22Rv1 (cell line): ENCODE measurements around the gene RAD50.

ENCODE experiments used
- ZFX ChIP-seq: fragments of 450-650 bp; IDR thresholded peaks from 2 replicates; pipeline ENCODE4 v1.6.1; 2017; ENCODE audit warnings: antibody characterized with exemption, borderline replicate concordance
- TF ChIP-seq, protein P1 (sequence below): fragments of 450-650 bp; IDR thresholded peaks from 2 replicates; pipeline ENCODE4 v1.5.1; 2017; ENCODE audit warnings: mild to moderate bottlenecking

DNA sequence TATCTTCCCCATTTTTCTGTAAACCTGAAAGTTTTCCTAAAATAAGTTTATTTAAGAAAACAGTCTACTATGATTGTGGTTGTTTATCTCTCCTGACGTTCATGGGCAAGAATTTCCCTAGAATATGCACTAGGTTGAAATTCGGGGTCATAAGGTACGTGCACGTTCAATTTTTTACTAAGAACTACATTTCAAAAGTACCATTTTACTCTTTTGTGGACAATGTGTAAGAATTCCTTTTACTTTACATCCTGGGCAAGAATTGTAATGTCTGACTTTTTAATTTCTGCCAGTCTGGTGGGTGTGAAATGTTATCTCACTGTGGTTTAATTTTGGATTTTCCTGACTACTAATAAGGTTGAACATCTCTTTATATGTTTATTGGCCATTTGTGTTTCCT, 25.8 kb upstream of the RAD50 start:
- TF ChIP-seq, protein P1, sequence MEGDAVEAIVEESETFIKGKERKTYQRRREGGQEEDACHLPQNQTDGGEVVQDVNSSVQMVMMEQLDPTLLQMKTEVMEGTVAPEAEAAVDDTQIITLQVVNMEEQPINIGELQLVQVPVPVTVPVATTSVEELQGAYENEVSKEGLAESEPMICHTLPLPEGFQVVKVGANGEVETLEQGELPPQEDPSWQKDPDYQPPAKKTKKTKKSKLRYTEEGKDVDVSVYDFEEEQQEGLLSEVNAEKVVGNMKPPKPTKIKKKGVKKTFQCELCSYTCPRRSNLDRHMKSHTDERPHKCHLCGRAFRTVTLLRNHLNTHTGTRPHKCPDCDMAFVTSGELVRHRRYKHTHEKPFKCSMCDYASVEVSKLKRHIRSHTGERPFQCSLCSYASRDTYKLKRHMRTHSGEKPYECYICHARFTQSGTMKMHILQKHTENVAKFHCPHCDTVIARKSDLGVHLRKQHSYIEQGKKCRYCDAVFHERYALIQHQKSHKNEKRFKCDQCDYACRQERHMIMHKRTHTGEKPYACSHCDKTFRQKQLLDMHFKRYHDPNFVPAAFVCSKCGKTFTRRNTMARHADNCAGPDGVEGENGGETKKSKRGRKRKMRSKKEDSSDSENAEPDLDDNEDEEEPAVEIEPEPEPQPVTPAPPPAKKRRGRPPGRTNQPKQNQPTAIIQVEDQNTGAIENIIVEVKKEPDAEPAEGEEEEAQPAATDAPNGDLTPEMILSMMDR = no peak
- TF ChIP-seq ZFX = no peak
